ENCODE measurements around the gene KCNA2.

KCNA2 gene

DNA sequence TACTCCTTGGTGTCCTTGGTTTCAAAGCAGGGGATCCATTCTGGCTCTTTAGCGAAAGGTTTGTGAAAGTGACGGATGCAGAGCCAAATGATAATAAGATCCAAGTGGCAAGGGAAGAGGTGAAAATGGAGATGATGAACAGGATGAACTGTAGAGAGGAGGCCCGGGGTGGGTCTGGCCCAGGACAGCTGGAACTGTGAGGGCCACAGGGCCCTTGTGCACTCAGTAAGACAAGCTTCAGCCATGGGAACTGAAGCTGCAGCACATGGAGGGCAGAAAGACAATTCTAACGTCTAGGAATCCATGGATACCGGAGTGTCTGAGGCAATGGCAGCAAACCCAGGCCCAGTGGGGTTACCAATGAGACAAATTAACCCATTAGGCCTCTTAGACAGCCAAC lies 4.8 kb downstream of the KCNA2 start:
- no peak for DNase-seq

GRCh38 chr1:110600716-110601115 lies 5.4 kb downstream of the KCNA2 start:
- DNase-seq, result no peak

DNA sequence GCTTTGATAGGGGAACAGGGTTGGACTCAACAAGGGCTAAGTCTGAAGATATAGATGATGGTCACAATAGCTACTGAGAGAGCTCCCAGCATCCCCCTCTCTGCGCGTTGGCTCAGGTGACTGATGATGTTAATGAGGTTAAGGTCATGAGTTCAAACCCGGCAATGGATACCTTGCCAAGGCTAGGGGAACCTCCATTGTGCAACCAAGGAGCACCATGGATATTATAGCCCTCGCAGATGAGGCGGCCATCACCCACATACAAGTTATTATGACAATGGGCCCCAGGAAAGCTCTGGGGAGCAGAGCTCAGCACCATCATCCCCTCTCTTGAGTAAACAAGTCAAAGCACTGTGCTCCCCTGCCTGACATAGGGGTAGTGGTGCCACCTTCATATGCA lies 8.2 kb downstream of the KCNA2 start:
- no peak for DNase-seq

DNA sequence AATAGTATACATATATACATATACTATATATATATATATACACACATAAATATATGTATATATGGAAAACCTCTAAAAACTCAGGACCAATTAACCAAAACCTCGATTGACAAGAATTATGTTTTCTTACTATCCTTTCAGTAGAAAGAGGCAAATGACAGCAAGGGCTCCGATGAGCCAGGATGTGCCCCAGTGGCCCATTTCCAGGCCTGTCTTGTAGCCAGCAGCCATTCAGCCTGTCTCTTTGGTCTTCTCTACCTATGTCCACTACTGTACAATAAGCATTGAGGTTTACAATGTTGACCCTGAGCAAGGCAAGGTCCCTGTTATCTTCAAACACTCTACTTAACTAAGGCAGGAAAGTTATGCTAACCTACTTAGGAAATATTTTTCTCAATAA lies 9.8 kb downstream of the KCNA2 start:
- no peak for DNase-seq

DNA sequence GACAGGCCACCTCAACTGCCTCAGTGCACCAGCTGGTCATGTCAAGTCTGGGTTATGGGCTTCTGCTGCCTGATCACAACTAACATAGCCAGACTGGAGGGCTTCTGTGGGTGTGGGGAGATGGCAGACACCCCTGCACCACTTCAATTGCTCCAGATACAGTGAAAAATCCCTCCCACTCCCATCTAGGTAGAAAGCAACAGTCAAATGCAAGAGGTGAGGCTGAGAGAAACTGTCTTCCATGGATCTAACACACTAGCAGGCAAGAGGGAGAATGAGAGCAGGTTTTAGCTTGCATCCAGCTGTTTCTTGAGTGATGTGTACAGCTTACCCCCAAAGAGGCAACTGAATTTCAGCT lies 10.8 kb downstream of the KCNA2 start:
- no peak for DNase-seq

GRCh38 chr1:110594456-110595352 lies 11.5 kb downstream of the KCNA2 start:
- no peak for DNase-seq

- no peak for DNase-seq
Measured at GRCh38 chr1:110593902-110594301, 12.3 kb downstream of the KCNA2 start.

- no peak for DNase-seq
Measured at GRCh38 chr1:110591956-110592355, 14.2 kb downstream of the KCNA2 start.

- DNase-seq, result no peak
Measured at GRCh38 chr1:110588991-110589390, 17.2 kb downstream of the KCNA2 start.

DNA sequence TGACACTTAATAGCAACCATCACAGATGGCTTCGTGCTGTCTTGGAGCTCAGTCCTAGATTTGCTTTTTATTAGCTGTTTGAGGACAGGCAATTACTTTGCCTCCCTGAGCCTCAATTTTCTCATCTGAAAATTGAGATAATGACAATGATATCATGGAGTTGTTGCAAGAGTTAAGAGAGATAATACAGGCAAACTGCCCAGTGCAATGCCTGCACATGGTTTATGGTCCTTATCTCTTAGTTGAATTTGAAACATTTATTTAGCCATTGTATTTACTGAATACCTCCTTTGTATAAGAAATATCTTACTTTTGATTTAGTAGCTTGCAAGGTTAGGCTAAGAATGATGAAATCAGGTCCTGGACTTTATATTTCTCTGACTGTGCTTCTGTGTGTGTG lies 17.7 kb downstream of the KCNA2 start:
- no peak for DNase-seq

- DNase-seq, result no peak
Measured at GRCh38 chr1:110587906-110588305, 18.3 kb downstream of the KCNA2 start.

GRCh38 chr1:110585481-110585880 lies 20.7 kb downstream of the KCNA2 start:
- DNase-seq, result no peak

DNA sequence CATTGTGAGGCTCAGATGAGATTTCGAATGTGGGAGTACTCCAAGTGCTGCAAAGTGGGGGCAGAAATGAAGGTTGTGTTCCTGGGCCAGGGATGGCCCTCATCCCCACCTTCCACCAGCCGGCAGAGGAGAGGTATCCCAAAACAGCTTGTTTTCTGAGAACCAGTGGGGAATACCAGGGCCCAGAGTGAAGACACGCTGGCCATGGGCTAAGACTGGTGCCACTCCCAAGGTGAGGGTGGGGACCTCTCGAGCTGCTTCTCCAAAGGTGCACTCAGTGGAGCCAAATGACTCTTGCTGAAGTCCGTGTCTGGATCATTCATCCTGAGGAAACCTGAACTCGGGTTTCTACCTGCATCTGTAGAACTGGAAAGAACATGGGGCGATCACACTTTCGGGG lies 22.1 kb downstream of the KCNA2 start:
- no peak for DNase-seq

DNA sequence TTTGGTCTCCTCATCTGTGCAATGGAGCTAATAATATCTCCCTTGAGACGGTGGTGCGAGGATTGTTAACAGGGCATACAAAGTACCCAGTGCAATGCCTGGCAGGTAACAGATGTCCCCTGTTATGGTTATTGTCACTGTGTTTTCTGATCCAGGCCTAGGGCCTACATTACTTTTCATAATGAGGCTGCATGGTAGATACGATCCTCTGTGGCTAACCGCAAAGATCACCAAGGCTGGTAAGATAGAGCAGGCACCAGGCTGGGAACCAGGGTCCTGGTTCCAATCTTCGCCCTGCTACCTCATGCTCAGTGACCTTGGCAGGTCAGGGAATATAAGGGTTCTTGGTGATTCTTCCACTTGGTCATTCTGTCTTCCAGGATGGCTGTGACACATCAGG lies 22.7 kb downstream of the KCNA2 start:
- no peak for DNase-seq

DNA sequence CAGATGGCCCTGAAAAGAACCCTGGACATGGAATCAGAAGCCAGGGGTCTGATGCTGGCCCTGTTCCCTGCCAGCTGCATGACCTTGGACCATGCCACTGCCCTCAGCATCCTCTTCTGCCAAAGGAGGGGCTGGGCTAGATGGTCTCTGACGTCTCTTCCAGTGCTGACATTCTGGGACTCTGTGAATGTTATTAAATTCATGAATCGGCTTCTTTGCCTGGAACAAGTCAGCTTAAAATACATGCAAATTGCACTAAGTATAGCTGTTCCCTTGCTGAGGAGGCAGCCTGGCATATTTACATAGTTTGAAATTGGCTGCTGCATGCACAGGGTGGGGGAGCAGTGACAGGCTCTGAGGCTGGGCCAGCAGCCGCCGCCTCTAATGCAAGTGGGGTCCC lies 23.8 kb downstream of the KCNA2 start:
- no peak for DNase-seq

DNA sequence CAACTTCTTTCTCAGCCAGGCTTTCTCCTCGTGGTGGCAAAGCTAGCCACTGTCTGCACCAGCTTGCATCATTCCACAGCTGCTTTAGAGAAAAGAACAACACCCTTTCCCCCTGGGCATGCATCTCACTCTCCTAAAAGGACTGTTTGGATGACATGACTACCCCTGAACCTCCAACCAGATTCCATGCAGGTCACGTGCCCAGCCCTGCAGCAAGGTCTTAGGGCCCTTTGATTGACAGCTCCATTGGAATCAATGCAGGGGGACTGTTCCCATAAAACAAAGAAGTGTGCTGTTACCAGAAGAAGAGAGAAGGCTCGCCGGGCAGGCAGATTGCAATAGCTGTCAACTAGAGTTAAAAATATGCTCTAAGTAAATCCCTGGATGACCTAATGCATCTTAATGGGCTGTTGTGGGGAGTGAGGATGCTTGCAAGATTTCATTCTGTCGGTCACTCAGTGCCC lies 24.4 kb downstream of the KCNA2 start:
- no peak for DNase-seq

DNA sequence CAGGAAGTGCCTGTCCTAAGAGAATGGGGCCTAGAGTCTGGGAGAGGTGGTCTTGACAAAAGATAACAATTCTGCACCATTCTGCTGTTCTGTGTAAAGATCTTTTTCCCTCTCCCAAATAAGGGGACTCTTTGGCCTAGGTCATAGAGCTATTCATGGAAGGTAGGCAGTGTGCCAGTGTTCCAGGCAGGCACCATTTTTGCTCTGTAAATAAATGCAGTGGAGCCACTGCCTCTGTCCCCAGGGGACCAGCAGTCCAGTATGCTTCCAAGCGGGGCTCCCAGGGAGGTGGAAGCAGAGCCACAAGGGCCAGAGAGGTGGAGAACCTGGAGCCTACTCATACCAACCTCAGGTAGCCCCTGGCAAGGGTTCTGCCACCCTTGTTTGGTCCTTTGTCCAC lies 25.9 kb downstream of the KCNA2 start:
- no peak for DNase-seq

GRCh38 chr1:110579460-110579859 lies 26.7 kb downstream of the KCNA2 start:
- DNase-seq, result no peak

DNA sequence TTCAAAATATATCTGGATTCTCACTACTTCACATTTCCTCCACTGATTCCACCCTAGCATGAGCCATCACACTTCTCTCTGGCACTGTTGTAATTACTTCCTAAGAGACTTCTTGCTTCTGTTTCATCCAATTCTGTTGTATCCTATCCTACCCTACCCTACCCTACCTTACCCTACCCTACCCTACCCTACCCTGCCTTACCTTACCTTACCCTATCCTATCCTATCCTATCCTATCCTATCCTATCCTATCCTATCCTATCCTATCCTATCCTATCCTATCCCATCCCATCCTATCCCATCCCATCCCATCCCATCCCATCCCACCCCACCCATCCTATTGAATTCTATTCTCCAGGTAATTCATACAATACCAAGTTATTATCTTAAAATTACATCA lies 29.7 kb downstream of the KCNA2 start:
- no peak for DNase-seq

- no peak for DNase-seq
Measured at GRCh38 chr1:110573314-110573713, 32.8 kb downstream of the KCNA2 start.

GRCh38 chr1:110572751-110573150 lies 33.4 kb downstream of the KCNA2 start:
- no peak for DNase-seq

- no peak for DNase-seq
Measured at GRCh38 chr1:110570901-110571300, 35.3 kb downstream of the KCNA2 start.

GRCh38 chr1:110570307-110570706 lies 35.9 kb downstream of the KCNA2 start:
- no peak for DNase-seq

GRCh38 chr1:110566836-110567235 lies 39.3 kb downstream of the KCNA2 start:
- no peak for DNase-seq

DNA sequence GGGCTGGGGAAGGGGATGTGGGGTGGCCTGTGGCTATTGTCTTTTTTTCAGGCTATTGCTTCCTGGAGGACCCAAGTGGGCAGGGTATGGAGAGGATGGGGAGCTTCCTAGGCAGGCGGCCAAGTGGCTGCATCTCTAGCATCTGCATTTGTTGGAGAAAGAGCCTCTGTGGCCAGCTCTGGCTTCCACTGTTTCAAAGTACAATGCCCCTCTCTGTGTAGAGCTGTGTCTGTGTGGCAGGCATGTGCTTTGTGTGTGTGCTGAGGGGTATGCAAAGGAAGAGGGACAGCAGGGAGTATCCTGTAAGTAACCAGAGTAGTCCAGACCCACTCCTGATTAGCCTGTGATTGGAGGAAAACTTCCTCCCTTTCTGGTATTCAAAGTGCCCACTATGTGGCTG lies 40.6 kb downstream of the KCNA2 start:
- no peak for DNase-seq

Measured in NCI-H1417 treated with DMSO at 0.1 percent for 48 hours (cell line).